HG02840 (cell line): ENCODE measurements around the gene KRTAP10-3.

Experiments used
- ATAC-seq: cut with Tn5 transposase; IDR thresholded peaks from one replicate; pipeline ENCODE4 v1.9.1; 2021; ENCODE audit warnings: mild to moderate bottlenecking, moderate library complexity, moderate number of reproducible peaks; ENCODE audit not compliant: unreplicated experiment, low FRiP score

The KRTAP10-3 gene

DNA sequence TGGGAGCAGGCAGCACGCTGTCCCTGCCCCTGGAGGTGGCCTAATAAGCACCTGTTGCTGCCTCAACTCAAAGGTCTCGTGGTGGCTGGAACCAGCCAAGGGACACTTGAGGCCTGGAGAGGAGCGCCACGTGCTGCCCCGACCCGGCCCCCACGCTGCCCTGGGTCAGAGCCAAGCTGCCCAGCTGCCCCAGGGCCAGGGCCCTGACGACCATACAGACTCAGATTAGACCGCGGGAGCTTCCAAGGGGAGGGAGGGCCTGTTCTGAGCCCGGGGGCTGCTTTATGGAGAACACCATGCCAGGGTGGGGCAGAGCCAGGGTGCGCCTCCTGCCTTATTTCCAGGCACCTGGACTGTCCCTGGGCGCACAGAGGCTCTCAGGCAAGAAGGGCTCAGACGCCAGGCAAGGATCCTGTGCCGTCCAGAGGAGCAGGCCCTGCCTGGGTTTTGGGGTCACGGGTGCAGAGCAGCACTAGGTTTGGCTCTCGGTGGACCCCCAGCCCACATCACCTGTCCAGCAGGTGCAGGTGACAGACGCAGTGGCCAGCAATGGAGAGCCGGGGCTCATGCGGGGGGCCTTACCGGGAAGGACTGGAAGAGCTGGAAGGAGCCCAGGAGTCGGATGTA, 37.2 kb downstream of the KRTAP10-3 start:
- no peak for ATAC-seq

DNA sequence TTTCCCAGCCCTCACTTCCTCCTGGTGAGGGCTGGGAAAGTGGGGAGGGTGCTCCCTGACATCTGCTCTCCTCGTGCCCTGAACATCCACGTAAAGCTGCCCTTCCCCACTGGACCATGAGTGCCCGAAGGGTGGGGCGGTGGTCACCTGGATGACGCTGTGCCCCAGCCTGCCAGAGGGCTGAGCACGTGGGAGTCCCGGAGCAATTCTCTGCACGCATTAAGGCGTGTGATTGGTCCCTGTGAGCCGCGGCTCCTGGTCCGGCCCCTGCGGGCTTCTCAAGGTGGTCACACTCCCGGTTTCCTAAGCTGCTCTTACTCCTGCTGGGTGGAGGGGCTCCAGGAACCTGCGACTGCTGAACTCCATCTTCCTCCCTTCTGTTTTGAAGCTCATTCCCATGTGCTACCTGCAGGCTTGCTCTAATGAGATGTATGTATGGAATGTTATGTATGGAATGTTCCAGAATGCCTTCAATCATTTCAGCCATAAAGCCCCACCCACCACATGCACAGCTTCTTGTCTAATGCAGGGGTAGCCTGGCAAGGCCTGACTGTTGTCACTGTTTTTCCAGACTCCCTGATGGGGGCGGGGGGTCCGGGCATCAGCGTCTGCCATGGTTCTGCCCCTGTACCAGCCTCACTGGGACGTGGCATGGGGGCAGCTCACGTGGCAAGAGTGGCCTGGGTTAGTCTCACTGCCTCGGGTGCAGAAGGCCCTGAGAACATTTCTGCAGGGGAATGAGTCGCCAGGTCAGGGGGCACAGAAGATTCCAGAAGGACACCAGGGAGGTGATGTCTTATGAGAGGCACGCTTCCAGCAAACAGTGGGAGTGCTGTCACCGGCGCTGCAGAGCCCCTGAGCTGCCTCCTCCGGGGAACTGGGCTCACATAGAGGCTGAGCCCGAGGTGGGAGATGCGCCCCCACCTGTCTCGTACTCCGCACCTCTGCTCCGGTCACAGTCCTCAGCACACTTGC, 38.0 kb downstream of the KRTAP10-3 start:
- no peak for ATAC-seq

DNA sequence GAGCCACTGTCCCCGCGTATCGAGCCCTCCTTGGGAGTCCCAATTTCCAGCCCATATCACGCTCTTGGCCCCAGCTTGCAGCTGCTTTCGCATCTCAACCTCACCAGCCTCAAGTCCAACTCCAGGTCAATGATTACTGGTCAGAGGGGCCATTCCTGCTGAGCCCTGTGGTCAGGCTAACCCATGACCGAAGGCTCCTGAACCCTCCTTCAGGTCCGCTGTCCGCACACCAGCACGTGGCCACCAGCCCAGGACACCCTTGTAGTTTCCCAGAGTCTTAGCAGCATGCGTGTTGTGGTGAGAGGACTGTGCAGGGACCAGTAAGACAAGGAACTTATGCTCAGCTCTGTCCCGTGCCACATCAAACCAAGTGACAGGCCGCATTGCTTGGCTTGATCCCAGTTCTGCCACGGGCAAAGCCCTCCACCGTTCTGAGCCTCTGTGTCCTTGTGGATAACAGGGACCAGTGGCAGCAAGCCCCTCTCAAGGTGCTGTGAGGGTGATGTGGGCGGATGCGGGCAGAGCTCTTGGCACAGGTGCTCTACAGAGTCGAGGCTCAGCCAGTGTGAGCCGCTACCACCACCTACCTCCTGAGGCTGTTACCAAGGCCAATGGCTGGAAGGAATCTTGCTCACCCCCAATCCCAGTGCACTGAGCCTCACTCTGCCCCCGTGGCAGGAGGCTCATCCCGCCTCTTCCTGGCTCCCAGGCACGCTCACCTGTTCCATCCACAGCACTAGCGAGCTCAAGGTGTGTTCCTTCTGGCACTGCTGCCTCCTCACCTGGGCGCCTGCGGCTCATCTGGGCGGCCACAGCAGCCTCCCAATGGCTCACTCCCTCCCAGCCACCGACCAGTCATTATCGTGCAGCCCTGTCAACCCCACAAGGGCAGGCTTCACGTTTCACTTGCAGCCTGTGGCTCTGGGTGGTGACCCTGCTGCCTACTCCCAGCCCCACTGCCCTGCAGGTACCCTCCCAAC, 39.0 kb downstream of the KRTAP10-3 start:
- ATAC-seq: no peak

DNA sequence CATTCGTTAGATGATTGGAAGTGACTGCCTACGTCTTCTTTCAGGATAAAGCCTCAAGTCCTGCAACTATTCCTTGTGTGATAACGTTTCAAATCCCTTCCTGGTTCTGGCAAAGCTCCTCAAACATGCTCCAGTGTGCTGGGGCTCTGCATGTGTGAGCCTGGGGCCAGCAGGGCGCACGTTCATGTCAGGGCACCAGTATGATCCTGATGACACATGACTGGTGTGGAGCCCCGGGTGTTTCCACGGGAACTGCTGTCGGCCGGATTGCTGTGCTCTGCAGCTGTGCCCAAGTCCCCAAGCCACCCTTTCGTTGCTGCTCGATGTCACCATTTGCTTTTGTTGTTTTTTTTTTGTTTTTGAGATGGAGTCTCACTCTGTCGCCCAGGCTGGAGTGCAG, 39.9 kb downstream of the KRTAP10-3 start:
- ATAC-seq: no peak

DNA sequence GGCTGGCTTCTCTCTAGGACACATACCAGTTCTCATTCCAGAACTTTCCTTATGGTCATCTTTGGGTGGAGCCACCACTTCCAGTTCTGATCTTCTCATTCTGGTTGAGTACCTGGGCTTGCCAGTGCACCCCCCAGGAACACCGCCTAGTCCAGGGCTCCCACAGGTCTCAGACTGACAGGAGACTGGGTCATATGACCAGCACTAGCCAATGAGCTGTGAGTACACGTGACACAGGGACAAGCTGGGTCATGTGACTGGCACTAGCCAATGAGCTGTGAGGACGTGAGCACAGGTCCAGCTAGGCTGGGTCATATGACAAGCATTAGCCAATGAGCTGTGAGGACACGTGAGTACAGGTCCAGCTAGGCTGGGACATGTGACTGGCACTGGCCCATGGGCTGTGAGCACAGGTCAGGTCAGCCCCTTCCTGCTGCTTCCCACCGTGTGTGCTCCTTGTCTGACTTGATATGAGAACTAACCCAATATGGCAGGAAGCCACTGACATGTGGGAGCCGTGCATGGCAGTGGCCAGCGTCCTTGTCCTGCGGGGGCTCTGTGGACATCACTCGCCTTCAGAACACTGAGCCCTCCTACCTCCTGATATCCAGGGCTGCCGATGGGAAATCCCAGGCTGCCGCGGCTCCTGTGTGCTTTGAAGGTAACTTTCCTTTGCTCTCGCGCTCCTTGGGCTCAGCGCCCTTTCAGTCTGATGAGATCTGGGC, 41.3 kb downstream of the KRTAP10-3 start:
- ATAC-seq: peak; percentile 45

DNA sequence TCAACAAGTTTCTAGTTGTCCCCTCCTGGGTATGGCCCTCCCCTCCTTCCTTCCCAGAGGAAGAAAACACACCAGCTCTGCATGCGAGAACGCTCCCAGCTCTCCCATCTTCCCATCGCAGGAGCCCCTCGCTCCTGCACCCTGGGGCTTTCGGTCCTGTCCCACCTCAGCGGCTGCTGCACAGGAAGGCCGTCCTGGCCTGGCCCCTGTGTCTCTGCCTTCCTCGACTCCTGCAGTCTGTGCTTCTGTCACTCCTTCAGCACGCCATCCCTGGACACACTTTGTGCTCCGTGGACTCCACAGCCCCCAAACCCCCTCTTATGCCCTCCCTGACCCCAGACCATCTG, 41.8 kb downstream of the KRTAP10-3 start:
- ATAC-seq: no peak

DNA sequence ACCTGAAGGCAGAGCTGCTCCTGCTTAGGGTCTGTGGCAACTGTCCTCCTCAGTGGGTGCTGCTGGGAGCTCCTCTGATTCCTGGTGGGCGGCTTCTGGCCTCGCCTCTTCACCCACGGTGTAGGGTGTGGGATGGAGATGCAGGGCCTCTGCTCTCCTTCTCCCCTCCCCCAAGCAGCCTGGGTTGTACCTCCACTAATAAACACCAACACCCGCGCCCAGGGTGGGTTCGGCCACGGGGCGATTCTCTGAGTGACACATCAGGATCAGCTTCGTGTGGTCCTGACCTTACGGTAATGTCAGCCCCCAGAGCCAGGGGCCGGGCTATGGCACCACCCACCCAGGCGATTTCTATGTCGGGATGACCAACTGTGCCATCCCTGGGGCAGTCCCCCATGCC, 42.3 kb downstream of the KRTAP10-3 start:
- ATAC-seq: no peak

DNA sequence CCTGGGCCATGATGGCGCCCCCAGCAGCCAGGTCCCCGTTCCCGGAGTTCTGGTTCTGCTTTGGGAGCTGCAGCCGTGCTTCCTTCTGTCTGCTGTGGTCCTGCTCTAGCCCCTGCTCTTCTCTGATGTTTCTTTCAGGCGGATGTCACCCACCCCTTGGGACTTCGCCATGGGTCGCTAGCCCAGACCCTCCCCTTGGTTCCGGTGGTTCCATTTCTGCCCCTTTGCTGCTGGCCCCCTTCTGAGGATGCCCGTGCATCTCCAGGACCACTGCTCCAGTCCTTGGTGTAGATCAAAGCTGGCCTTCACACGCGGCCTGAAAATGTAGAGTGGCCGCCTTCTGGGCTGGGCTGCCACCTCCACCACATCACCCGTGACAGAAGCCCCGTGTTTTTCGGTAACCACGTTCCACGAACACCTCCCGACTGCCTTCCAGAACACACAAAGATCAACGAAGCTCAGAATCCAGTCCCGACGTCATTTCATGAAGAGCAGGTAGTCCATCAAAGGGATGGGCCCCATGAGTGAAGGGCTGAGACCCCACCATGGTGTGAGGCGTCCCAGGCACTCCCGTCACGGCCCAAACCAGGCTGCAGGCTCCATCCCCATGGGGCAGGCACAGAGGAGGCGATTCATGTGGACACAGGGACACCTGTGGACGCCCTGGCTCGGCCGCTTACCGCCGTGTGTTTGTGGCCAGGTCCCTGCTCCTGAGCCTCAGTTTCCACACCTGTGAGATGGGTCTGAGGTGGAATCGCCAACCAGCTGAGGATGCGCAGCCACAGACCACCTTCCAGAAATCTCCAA, 43.0 kb downstream of the KRTAP10-3 start:
- ATAC-seq: no peak

DNA sequence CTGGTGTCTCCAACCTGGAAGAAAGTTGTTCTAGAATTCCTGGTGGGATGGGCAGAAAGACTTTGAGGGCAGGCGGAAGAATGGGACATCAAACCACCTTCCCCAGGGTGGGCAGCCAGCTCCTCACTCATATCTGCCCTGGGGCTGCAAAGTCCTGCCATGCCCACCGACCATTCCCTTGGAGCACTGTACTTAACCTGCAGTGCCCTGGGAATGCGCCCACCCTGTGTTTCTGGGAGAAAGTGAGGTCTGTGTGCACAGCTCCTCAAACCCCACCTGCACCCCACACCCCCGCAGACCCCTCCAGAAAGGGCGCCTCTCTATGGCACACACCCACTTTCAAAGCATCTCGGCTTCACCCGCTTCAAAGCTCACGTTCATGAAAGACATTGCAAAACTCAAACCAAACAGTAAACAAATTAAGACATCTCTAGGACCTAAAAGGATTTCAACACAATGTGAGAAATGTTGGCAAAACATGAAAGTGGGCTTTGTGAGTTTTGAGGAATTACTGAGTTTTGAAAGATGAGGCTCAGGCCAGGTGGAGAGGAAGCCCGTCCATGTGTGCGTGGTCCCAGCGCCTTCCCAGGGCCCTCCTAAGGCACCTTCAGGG, 43.7 kb downstream of the KRTAP10-3 start:
- no peak for ATAC-seq

DNA sequence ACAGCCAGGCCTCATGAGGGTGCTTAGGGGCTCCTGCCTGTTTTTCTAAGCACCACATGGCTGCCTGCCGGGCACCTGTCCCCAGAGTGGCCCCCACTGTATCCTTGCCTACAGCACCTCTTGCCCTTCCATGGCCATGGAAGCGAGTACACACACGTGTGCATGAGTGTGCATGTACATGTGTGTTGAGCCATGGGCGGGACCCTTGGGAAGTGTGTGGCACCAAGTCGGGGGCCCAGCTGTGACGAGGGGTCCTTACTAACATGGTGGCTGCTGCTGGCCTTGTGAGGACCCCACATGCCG, 44.4 kb downstream of the KRTAP10-3 start:
- no peak for ATAC-seq

DNA sequence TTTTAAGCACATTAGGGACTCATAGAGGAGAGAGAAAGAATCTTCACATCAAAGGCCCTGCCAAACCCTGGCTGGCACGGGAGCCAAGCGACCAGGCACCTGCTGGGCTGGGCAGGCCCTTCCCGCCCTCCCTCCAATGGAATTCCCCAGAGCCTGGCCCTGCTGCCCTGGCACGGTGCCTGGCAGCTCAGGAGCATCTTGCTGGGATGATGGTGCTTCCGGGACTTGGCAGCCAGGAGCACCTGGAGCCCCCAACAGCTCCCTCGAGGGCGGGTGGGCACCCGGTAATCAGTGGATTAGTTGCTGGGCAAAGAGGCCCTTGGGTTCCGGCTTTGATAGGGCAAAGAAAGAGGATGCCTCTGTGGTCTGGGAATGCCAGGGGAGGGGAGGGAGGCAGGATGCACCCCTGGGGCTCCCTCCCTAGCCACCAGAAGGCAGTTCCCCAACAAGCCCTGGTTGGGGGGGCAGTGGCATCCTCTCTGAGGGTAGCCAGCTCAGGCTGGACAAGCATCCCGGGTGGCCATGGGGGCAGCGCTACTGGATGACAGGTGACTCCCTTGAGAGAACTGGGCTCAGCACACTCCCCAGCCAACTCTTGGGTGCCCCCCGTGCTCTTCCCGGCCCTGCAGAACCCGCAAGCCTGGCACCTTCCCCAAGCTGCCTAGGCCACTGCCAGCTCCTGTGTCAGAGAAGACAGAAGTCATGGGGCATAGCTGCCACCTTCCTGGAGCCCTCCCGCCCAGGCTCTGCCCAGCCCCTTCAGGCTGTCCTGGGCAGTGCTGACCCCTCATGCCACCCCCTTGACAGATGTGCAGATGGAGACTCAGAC, 45.0 kb downstream of the KRTAP10-3 start:
- no peak for ATAC-seq

DNA sequence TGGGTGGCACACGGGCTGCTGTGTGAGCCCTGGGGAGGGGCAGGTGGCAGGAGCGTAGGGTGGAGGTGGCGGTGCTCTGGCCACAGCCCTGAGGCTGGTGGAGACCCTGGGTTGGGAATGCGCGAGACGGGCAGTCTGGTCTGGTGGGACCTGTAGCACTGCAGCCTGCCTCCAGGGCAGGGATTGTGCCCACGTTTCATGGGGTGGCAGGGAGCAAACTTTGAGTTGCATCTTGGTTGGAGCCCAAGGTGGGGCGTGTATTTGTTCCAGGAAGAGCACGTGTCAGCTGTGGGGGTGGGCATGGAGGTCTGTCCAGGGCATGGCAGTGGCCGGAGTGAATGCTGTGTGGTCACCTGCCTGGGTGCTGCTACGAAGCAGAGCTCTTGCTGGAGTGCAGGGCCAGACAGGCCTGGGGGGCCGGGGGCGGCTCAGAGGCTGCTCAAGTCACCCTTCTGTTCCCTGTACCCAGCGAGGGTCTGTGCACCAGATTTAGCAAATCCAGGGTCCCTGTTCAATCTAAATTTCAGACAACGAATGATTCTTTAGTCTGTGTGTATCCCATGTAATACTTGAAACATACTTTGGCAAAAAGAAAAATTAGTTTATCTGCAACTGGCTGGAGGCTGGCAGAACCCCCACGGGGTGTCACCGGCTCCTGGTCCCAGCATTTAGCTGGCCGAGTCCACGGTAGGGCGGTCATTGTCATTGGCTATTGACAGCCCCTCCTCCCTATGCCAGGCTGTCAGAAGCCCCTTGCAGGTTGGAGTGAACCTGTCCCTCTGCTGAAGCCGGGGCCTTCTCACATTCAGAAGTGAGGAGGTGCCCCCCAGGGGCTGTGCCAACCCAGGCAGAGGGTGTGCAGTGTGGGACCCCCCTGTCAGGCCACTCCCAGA, 45.9 kb downstream of the KRTAP10-3 start:
- ATAC-seq: no peak

DNA sequence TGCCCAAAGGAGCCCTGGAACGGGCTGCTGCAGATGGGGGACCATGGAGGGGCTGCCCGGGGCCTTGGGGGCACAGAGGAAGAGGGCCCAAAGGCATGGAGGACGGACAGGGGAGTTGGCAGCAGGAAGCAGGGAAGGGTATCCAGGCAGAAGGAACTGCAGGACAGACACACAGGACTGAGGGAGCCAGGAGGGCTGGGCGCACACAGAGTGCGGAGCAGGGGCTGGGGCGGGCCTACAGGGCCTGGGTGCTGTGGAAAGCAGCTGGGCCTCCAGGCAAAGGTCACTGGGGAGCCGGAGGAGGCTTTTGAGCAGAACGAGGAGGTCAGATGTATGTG, 46.7 kb downstream of the KRTAP10-3 start:
- ATAC-seq: no peak

DNA sequence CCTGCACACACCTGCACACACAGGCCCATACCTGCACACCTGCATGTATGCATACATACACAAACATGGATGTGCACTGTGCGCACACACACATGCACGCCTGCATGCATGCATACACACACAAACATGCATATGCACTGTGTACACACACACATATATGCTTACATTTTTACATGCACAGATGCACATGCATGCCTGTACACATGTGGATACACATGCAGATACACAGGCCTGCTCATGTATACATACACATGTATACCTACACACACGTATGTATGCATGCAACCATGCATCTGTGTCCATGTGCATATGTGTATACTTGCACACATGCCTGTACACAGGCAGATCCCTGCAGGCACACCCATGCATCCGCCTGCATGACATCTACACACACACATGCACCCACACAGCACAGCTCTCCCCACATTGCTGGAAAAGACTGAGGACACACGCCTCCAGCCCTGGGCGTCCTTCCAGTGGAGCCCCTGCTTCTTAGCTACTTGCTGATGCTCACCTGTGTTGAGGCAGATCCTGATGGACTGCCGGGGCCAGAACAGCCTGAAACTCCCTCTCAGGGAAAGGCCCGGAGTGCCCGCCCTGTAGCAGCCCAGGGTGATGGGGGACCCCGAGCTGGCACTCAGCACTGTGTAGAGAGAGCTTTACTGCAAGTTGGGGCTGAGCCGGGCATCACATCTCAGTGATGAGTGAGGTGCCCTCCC, 47.2 kb downstream of the KRTAP10-3 start:
- ATAC-seq: no peak

DNA sequence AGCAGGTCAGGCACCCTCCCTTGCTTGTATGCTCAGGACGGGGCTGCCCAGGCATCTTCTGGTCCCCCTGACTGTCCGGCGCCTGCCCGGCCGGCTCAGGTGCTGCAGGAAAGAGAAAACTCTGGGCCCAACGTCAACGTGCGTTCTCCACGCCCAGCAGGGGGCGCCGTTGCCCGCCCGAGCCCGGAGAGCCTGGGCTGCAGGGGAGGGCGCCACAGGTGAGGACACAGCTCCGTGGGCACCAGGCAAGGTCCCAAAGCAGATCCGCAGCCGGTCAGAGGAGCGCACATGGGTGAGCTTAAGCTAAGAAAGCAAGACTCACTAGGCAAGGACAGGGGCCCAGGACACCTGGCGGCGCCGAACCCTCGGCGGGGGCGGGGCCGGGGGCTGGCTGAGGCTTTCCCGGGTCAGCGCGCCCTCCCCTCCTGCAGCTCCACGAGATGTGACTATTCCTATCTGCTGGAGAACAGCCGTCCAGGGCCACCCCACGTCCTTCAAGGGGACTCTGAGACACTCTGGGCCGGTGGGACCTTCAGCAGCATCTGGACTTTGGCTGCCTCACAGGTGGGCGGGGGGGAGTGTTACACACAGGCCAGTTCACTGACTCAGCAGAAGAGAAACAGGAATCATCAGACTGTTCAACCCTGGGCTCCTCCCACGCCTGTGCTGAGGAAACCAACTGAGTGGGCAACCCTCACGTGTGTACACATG, 47.9 kb downstream of the KRTAP10-3 start:
- no peak for ATAC-seq

DNA sequence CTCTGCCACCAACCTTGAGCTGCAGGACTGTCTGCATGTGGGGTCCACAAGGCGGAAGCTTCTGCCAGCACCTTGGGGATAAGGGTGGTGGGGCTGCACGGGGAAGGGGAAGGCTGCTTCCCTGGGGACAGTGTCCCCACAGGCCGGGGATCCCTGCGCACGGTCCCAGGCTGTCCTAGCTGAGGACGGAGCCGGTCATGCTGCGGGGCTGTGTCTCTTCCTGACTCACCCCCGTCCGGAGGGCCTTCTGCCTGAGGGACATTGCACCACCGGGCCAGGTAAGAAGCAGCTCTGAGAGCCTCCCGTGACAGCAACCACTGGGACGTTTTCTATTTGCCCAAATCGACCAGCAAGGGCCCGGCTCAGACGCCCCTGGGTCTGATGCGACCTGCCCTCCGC, 48.5 kb downstream of the KRTAP10-3 start:
- ATAC-seq: no peak
